ENCODE data around the gene CCDC102A. TPM values are rescaled to one million over a fixed set of nuclear protein-coding genes. Genes with fewer than 3 reads are reported as not detected.
A peak's percentile ranks its signal among the peaks of the same experiment; 100 is the strongest.

CCDC102A gene
- total and polyA plus RNA-seq, 4 donors = 12.9 to 21.9 (median 14.7) TPM

DNA sequence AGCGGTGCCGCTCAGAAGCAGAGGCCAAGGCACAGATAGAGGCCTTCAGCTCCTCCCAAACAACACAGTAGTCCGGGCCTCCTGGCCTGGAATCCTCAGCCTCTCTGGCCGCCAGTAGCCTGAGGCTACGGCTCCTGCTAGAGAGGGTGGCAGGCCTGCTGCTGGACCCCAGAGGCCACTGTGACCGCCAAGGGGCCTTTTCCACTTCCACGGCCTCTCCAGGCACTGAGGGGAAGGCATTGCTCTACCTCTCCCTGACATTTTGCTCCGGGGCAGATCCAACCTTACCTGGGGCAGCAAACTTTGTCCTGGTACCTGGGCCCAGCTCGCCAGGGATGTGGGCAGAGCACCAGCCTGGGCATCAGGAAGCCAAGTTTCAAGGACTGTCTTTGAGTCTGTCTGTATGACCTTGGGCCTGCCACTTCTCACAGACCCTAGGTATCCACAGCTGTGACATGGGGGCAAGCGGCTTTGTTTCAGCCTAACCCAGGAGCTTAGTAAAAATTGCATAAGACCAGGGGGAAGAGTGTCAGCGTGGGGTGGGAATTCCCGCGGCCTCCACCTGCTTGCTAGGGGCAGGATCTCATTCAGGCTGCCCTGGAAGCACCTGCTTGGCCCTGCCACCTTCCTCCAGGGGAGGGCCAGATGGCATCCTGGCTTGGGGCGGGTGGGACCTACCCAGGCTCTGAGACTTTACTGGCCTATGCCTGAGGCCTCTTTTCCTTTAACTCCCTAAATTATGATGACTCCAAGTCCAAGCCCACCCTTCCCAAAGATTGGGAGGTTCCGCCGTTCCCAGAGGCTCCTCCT lies 39.3 kb upstream of the CCDC102A start:
- Histone ChIP-seq H3K36me3 (ENCODE audit: control insufficient read depth in 1 of 2, insufficient read depth in 2 of 2, low read length in 1 of 2) (no peaks in the 10 kb centered on the region), H3K9me3 (ENCODE audit: control insufficient read depth, low read length) (no peaks in the 10 kb centered on the region), H3K27me3 (ENCODE audit: control insufficient read depth in 1 of 2, insufficient read depth in 2 of 2, low read length in 1 of 2) (no peaks in the 10 kb centered on the region), H3K4me3 (ENCODE audit: low read length in 2 of 2) (no peak overlapping the region), H3K4me1 (ENCODE audit: control insufficient read depth in 1 of 2, insufficient read depth in 2 of 2, low read length in 2 of 2) (no peaks in the 10 kb centered on the region), H3K27ac (ENCODE audit: low read depth in 1 of 2, low read length in 2 of 2) (no peak overlapping the region)
- intact Hi-C loops (cut with DNase I) = loop anchor here (2.0 to 10.0 kb wide), 4 partner anchors 72 to 429 kb away; partner anchors contain the start of genes USB1 (in 1 of the 2) and ZNF319 (in 1 of the 2)
- DNase-seq (peak in 1 of 2 donors; percentile 68), ATAC-seq (ENCODE audit: low FRiP score) (no peak)
- 89 to 91% methylated on average over 15 to 16 of the region's 16 CpGs for WGBS, 2 donors

DNA sequence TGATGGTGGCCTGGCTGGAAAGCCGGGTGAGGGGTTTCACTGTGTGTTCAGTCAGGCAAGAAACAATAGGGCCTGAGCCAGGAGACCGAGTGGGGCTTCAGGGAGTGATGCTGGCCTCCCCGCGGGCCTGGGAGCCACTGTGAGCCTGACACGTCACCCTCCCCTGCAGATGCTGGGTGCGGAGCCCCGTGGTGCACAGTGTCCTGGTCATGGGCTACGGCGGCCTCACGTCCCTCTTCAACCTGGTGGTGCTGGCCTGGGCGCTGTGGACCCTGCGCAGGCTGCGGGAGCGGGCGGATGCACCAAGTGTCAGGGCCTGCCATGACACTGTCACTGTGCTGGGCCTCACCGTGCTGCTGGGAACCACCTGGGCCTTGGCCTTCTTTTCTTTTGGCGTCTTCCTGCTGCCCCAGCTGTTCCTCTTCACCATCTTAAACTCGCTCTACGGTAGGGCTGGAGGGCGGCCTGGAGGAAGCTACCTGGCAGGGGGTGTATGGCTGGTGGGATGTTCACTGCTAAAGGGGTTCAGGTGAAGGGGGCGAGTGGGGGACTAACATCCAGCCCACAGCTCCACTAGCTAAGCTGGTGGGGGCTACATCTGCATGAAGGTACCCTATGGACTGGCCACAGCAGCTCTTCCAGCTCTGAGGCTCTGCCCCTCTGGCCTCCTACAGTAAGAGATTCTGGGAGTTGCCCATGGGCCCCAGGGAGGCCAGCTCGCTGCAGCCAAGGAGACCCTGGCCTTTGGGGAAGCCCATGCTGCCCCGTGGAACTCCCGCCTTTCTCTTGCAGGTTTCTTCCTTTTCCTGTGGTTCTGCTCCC lies 38.5 kb upstream of the CCDC102A start:
- DNase-seq (peak in 1 of 2 donors; percentile 63), ATAC-seq (ENCODE audit: low FRiP score) (no peak)
- intact Hi-C loops (cut with DNase I) = loop anchor here in 1 of 2 donors (5.0 to 10.0 kb wide), 3 partner anchors 72 to 430 kb away; partner anchors contain the start of genes USB1 and ZNF319
- Histone ChIP-seq H3K27ac (ENCODE audit: low read depth in 1 of 2, low read length in 2 of 2) (no peak overlapping the region), H3K9me3 (ENCODE audit: control insufficient read depth, low read length) (no peaks in the 10 kb centered on the region), H3K27me3 (ENCODE audit: control insufficient read depth in 1 of 2, insufficient read depth in 2 of 2, low read length in 1 of 2) (no peaks in the 10 kb centered on the region), H3K4me3 (ENCODE audit: low read length in 2 of 2) (no peak overlapping the region), H3K4me1 (ENCODE audit: control insufficient read depth in 1 of 2, insufficient read depth in 2 of 2, low read length in 2 of 2) (no peaks in the 10 kb centered on the region), H3K36me3 (ENCODE audit: control insufficient read depth in 1 of 2, insufficient read depth in 2 of 2, low read length in 1 of 2) (no peaks in the 10 kb centered on the region)
- WGBS, 2 donors = 89 to 91% methylated on average over 23 to 24 of the region's 24 CpGs

DNA sequence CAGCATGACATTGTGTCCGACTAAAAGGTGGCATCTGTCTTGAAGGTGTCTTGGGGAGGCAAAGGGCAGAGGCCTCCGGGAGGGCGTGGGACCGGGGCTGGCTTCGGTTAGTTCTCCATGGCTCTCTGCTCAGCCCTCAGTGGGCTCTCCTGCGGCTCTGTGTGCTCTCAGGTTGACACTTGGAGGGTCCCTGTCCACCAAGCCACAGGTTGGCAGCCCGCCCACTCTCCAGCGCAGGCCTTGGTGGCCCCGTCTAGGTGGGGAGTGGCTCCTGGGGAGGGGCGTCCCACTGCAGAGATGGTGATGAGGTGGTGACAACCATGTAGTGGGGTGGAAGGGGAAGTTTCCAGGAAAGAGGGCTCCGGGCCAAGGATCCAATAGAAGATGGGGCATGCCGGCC lies 37.7 kb upstream of the CCDC102A start:
- no peak for ATAC-seq (ENCODE audit: low FRiP score)
- H3K27ac ChIP-seq (ENCODE audit: low read depth in 1 of 2, low read length in 2 of 2) = no peak overlapping the region
- no peaks in the 10 kb centered on the region for H3K9me3 ChIP-seq (ENCODE audit: control insufficient read depth, low read length)
- no peak overlapping the region for H3K4me3 ChIP-seq (ENCODE audit: low read length in 2 of 2)
- no peak for DNase-seq
- 87 to 89% methylated on average over 12 of the region's 12 CpGs for WGBS, 2 donors
- intact Hi-C loops (cut with DNase I) = loop anchor here in 1 of 2 donors (10.0 kb wide), 2 partner anchors 151 to 431 kb away; partner anchors contain the start of genes USB1 and ZNF319
- H3K4me1 ChIP-seq (ENCODE audit: control insufficient read depth in 1 of 2, insufficient read depth in 2 of 2, low read length in 2 of 2) = no peaks in the 10 kb centered on the region
- no peaks in the 10 kb centered on the region for H3K36me3 ChIP-seq (ENCODE audit: control insufficient read depth in 1 of 2, insufficient read depth in 2 of 2, low read length in 1 of 2)
- no peaks in the 10 kb centered on the region for H3K27me3 ChIP-seq (ENCODE audit: control insufficient read depth in 1 of 2, insufficient read depth in 2 of 2, low read length in 1 of 2)

DNA sequence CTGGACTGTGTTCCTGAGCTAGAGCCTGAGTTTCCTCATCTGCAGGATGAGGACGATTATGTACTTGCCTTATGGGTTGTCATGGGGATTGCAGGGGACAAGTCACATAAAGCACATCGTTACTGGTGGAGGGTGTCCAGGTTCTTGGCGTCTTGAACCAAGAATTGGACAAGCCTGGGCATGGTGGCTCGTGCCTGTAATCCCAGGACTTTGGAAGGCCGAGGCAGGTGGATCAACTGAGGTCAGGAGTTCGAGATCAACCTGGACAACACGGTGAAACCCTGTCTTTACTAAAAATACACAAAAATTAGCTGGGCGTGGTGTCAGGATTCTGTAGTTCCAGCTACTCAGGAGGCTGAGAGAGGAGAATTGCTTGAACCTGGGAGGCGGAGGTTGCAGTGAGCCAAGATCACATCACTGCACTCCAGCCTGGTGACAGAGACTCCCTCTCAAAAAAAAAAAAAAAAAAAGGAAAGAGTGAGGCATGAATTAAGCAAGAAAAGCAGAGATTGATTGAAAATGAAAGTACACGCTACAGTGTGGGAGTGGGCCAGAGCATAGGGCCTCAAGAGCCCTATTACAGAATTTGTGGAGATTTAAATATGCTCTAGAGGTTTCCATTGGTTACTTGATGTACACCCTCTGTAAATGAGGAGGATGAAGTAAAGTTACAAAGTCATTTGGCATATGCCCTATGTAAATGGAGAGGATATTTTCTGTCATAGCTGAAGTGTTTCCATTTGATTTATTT lies 36.8 kb upstream of the CCDC102A start:
- no peaks in the 10 kb centered on the region for H3K4me1 ChIP-seq (ENCODE audit: control insufficient read depth in 1 of 2, insufficient read depth in 2 of 2, low read length in 2 of 2)
- DNase-seq (no peak), ATAC-seq (ENCODE audit: low FRiP score) (no peak)
- no peak overlapping the region for H3K4me3 ChIP-seq (ENCODE audit: low read length in 2 of 2)
- H3K27ac ChIP-seq (ENCODE audit: low read depth in 1 of 2, low read length in 2 of 2) = no peak overlapping the region
- no peaks in the 10 kb centered on the region for H3K36me3 ChIP-seq (ENCODE audit: control insufficient read depth in 1 of 2, insufficient read depth in 2 of 2, low read length in 1 of 2)
- intact Hi-C loops (cut with DNase I) = loop anchor here in 1 of 2 donors (10.0 kb wide), 2 partner anchors 152 to 432 kb away; partner anchors contain the start of genes USB1 and ZNF319
- no peaks in the 10 kb centered on the region for H3K9me3 ChIP-seq (ENCODE audit: control insufficient read depth, low read length)
- 83 to 87% methylated on average over 10 of the region's 10 CpGs for WGBS, 2 donors
- H3K27me3 ChIP-seq (ENCODE audit: control insufficient read depth in 1 of 2, insufficient read depth in 2 of 2, low read length in 1 of 2) = no peaks in the 10 kb centered on the region

DNA sequence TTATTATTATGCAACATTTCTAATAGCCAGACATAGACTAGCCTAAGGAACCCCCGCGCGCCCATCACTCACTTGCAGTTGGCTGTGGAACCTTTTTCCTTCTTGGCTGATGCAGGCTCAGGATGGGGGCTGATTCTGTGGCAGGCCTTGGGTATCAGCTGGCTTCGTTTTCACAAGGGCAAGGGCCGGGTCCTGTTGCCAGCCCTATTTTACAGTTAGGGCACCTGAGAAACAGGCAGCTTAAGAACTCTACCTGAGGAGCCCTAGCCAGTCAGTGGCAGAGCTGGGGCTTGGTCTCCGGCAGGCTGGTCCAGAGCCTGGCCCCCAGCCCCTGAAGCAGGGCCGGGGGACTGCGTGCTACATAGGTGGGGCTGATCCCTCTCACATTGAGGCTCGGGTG lies 34.7 kb upstream of the CCDC102A start:
- Histone ChIP-seq H3K27me3 (ENCODE audit: control insufficient read depth in 1 of 2, insufficient read depth in 2 of 2, low read length in 1 of 2) (no peaks in the 10 kb centered on the region), H3K4me3 (ENCODE audit: low read length in 2 of 2) (no peak overlapping the region), H3K27ac (ENCODE audit: low read depth in 1 of 2, low read length in 2 of 2) (no peak overlapping the region), H3K4me1 (ENCODE audit: control insufficient read depth in 1 of 2, insufficient read depth in 2 of 2, low read length in 2 of 2) (no peaks in the 10 kb centered on the region), H3K9me3 (ENCODE audit: control insufficient read depth, low read length) (no peaks in the 10 kb centered on the region), H3K36me3 (ENCODE audit: control insufficient read depth in 1 of 2, insufficient read depth in 2 of 2, low read length in 1 of 2) (no peaks in the 10 kb centered on the region)
- no peak for ATAC-seq (ENCODE audit: low FRiP score)
- DNase-seq = peak in 1 of 2 donors; percentile 28
- intact Hi-C loops (cut with DNase I) = loop anchor here in 1 of 2 donors (10.0 kb wide), 2 partner anchors 154 to 434 kb away; partner anchors contain the start of genes USB1 and ZNF319
- 81 to 85% methylated on average over 9 of the region's 9 CpGs for WGBS, 2 donors

DNA sequence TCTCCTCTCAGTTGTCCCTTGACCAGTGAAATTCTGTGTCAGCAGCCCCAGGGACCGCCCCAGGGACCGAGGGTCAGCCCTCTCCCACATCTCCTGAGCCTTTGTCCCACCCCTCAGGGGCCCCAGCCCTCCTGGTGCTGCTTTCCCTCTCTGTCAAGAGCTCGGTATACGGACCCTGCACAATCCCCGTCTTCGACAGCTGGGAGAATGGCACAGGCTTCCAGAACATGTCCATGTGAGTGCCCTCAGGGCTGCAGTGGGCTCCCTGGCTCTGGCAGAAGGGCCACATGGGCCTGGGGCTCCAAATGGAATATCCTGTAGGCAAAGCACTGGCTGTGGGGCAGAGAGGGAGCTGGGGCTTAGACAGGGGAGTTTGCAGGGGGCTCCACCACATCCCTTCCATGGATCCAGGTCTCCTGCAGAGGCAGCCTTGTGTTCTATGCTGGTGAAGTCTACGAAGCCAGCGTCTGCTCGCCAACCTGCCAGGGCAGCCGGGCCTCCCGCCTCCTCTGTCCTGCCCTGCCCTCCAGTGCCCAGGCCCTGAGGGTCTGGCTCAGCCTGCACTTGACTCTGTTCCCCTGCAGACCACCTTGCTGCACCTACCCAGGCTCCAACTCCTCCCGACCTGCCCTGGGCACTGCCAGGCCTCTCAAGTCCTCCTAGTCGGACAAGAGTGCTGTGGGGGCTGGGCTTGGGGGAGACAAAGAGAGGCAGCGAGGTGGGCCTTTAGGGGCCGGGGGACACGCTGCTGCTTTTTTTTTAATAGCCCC lies 34.1 kb upstream of the CCDC102A start:
- no peak overlapping the region for H3K4me3 ChIP-seq (ENCODE audit: low read length in 2 of 2)
- DNase-seq = peak in 1 of 2 donors; percentile 57
- H3K27me3 ChIP-seq (ENCODE audit: control insufficient read depth in 1 of 2, insufficient read depth in 2 of 2, low read length in 1 of 2) = no peaks in the 10 kb centered on the region
- H3K4me1 ChIP-seq (ENCODE audit: control insufficient read depth in 1 of 2, insufficient read depth in 2 of 2, low read length in 2 of 2) = no peaks in the 10 kb centered on the region
- no peaks in the 10 kb centered on the region for H3K36me3 ChIP-seq (ENCODE audit: control insufficient read depth in 1 of 2, insufficient read depth in 2 of 2, low read length in 1 of 2)
- H3K27ac ChIP-seq (ENCODE audit: low read depth in 1 of 2, low read length in 2 of 2) = no peak overlapping the region
- ATAC-seq (ENCODE audit: low FRiP score) = no peak
- no peaks in the 10 kb centered on the region for H3K9me3 ChIP-seq (ENCODE audit: control insufficient read depth, low read length)
- intact Hi-C loops (cut with DNase I) = loop anchor here in 1 of 2 donors (10.0 kb wide), 2 partner anchors 154 to 434 kb away; partner anchors contain the start of genes USB1 and ZNF319
- WGBS, 2 donors = 84 to 87% methylated on average over 13 to 16 of the region's 16 CpGs

DNA sequence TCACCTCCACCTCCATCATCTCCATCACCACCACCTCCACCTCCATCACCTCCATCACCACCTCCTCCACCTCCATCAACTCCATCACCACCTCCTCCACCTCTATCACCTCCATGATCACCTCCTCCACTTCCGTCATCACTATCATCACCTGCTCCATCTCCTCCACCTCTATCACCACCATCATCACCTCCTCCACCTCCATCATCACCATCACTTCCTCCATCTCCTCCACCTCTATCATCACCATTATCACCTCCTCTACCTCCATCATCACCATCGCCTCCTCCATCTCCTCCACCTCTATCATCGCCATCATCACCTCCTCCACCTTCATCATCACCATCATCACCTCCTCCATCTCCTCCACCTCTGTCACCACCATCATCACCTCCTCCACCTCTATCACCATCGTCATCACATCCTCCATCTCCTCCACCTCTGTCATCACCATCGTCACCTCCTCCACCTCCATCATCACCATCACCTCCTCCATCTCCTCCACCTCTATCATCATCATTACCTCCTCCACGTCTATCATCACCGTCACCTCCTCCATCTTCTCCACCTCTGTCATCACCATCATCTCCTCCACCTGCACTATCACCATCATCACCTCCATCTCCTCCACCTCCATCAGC lies 33.1 kb upstream of the CCDC102A start:
- intact Hi-C loops (cut with DNase I) = no loop called here

More for the DNA sequence above, 33.1 kb upstream of the CCDC102A start:
- H3K27ac ChIP-seq (ENCODE audit: low read depth in 1 of 2, low read length in 2 of 2) = no peak overlapping the region
- DNase-seq (no peak), ATAC-seq (ENCODE audit: low FRiP score) (no peak)
- H3K4me1 ChIP-seq (ENCODE audit: control insufficient read depth in 1 of 2, insufficient read depth in 2 of 2, low read length in 2 of 2) = no peaks in the 10 kb centered on the region
- no peaks in the 10 kb centered on the region for H3K27me3 ChIP-seq (ENCODE audit: control insufficient read depth in 1 of 2, insufficient read depth in 2 of 2, low read length in 1 of 2)
- H3K4me3 ChIP-seq (ENCODE audit: low read length in 2 of 2) = no peak overlapping the region
- WGBS, 2 donors = 90 to 91% methylated on average over 7 of the region's 7 CpGs
- H3K9me3 ChIP-seq (ENCODE audit: control insufficient read depth, low read length) = no peaks in the 10 kb centered on the region
- no peaks in the 10 kb centered on the region for H3K36me3 ChIP-seq (ENCODE audit: control insufficient read depth in 1 of 2, insufficient read depth in 2 of 2, low read length in 1 of 2)
